Raji (cell line): Measurements from ENCODE around the gene PXDN.

Experiments used
- POLR2A ChIP-seq: IDR thresholded peaks from 2 replicates; pipeline ENCODE4 v1.6.1; 2011; ENCODE audit warnings: low read depth, low read length, control low read depth; ENCODE audit not compliant: insufficient read depth

The PXDN gene

DNA sequence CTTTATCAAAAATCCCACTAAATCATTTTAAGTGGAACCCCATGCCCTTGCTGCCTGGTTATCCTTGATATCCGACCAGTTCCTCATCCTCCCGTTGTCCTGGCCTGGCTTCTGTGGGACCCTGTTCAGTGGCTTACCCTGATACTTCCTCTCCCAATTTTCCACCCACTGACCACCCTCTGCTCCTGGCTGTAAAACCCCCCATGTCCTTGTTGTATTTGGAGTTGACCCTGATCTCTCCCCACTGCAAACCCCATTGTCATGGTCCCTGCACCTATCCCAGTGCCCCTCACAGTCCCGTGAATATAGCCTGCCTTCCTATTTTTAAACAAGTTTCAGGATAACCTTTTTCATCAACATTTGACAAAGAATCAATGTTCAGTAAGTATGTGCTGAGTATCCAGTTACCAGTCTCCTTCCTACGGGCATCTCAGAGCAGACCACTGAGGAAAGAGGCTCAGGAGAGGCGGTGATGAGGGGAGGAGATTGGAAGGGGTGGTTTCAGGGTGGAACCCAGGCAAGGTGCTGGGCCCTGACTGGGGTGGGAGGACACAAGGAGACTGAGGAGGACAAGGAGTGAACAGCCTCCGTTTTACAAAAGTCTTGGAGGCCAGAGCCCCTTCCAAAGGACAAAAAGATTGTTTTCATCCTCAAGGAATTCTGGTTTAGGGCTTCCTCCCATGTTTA lies 131.8 kb downstream of the PXDN start:
- TF ChIP-seq POLR2A: no peak

DNA sequence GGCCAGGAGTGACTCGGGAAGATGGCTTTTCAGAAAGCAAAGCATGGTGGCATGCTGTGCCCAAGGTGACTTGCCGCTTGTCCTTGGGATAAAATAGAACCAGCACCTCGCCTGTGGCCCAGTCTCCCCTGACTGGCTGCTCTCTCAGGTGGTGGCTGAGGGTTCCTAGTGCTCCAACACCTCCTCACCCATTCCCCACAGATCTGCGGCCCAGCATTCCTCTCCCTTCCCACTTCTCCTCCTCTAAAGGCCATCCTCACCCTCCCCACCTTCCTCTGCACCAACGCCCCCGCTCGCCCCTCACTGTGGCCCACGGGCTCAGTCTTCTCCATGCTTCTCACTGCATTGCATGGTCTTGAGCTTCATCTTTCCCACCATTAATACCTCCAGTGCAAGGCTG lies 132.4 kb downstream of the PXDN start:
- no peak for TF ChIP-seq POLR2A

DNA sequence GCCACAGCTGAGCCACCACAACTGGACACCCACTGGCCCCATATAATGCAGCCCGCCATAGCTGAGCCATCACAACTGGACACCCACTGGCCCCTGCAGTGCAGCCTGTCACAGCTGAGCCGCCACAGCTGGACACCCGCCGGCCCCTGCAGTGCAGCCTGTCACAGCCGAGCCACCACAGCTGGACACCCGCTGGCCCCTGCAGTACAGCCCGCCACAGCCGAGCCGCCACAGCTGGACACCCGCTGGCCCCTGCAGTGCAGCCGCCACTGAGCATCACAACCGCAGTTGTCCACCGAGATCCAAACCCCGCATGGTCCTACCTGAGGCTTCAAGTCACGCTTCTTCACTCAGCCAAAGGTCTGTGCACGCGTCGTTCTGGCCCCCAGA lies 134.2 kb downstream of the PXDN start:
- TF ChIP-seq POLR2A: no peak

DNA sequence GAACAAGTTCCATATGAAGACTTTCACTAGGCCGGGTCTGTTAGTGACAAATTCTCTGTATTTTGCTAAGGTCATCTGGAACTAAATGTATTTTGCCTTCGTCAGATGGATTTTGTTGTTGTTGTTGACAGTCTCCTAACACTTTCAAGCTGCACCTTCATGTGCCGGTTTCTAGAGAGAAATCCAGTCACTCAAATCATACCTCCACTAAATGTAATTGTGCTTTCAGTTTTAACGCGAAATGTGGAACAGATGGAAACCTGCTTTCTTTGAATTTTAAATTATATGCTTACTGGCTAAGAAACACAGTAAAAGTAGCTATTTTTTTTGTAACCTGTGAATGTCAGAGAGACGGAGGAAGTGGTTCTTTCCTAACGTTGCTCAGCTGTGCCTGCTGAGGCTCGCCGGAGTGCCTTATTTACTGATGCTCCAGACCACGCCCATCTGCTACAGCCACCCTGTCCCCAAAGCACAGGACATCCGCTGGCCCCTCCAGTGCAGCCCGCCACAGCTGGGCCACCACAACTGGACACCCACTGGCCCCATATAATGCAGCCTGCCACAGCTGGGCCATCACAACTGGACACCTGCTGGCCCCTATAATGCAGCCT lies 134.7 kb downstream of the PXDN start:
- TF ChIP-seq POLR2A: no peak

DNA sequence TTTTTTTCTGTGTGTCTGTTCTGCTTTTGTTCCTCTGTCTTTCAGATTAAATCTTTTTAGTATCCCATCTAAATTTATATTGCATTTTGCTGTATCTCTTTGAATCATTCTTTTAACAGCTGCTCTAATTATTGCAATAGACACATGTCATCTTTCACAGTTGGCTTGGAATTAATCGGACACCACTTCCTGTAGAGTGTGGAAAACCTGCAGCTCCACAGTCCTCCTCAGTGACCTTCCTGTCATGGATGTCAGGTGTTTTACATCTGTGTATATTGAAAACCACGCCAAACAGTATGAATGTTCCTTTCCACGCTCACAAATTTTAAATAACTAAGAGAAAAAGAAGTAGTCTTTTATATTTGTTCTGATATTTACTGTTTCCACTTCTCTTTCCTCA lies 135.3 kb downstream of the PXDN start:
- TF ChIP-seq POLR2A: no peak

DNA sequence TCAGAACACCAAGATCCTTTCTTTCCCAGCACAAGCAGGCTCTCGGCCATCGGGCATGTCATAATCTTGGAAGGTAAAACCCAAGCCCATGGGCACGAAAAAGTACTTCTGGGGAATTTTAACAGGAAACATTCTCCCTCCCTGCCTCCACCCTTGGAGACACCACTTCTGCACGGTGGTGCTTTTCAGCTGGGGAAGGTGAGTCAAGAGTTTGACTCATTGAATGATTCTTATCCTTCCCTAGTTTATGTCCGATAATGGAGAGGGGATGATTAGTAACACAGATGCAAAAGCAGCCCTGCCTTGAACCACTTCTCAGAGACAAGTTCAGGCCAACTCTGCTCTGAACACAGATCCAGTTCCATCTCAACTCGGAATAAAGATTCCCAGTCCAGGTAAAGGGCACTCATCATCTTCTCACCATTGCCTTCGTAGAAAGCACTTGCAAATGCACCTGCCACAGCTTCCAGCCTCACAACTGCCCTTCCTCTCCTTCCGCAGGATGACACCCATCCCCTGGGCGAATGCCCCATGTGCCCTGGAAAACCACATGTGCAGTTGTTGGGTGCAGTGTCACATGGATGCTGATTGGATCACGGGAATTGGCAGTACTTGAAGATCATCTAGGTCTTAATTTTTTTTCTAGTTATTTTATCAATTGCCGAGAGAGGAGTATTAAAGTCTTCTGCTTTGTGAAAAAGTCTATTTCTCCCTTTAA lies 136.2 kb downstream of the PXDN start:
- TF ChIP-seq POLR2A: no peak

DNA sequence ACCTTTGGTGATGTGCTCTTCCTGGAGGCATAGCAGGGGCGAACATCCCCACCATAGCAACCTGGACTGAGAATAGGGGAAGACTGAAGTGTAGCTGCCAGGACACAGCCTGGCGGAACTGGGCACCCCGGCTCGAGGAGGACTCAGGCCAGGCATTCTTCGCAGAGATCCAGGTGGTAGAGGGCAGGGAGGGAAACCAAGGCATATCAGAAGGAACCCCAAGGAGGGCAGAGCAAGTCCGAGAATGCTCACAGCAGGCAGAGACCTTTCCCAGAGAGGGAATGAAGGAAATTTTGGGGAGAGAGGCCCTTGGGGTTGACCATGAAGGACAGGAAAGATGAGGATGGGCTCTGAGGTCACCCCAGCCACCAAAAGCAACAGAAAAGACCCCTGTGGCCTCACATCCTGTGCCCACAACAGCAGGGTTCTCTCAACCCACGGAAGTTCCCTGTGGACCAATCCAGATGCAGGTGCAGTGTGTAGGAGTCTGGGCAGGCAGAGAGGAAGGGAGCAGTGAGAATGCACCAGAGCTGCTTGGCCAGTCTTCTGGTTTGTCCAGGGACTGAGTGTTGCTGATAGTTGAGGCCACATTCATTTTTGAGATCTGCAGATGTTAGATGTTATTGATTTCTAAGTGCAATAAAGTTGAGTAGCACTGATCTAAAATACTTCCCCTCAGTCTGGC lies 136.9 kb downstream of the PXDN start:
- no peak for TF ChIP-seq POLR2A

DNA sequence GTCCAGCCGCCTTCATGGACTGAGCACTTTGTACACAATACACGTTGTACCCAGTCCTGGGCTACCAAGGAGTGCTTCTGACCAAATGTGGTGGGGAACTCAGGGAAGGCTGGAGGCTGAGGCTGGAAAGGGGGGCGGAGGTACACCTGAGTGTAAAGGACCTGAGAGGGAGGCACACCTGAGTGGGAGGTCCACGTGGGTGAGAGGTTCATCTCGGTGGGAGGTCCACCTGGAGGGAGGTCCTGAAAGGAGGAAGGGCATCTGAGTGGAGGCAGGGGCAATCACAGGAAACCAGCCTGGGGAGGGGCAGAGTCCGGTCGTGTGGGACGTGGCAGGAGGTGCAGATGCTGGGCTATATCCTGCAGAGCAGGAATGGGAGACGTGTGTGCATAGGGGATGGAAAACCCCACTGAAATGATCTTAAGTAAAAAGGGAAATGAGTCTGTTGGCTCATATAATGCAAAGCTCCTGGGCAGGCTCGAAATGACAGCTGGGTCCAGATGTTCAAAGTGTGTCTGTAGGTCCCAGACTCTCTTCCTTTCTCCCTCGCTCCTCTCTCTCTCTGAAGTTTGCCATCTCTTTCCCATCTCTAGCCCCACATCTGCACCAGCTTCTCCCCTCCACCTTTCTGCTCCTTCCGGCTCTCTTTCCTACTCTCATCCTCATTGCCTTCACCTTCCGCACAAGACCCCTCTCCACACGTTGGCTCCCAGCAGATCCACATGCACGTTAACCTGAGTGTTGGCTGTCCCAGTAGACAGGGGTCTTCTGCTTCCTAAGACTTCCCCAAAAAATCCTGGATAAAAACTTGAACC lies 137.7 kb downstream of the PXDN start:
- TF ChIP-seq POLR2A: no peak

DNA sequence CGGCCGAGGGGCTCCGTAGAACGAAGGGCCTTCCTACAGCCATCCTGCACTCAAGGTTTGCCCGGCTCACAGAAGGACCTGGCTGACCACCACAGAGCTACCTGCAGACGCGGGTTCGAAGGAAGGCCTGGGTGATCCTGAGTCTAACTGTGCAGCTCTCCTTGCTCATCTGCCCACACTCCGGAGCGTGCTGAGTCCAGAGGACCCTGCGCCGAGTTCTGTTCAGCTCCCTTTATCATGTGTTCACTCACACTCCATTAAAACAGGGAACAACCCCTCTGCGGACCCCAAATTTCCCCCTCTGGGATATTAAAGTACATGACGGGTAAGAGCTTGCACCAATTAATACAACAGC lies 138.3 kb downstream of the PXDN start:
- no peak for TF ChIP-seq POLR2A

DNA sequence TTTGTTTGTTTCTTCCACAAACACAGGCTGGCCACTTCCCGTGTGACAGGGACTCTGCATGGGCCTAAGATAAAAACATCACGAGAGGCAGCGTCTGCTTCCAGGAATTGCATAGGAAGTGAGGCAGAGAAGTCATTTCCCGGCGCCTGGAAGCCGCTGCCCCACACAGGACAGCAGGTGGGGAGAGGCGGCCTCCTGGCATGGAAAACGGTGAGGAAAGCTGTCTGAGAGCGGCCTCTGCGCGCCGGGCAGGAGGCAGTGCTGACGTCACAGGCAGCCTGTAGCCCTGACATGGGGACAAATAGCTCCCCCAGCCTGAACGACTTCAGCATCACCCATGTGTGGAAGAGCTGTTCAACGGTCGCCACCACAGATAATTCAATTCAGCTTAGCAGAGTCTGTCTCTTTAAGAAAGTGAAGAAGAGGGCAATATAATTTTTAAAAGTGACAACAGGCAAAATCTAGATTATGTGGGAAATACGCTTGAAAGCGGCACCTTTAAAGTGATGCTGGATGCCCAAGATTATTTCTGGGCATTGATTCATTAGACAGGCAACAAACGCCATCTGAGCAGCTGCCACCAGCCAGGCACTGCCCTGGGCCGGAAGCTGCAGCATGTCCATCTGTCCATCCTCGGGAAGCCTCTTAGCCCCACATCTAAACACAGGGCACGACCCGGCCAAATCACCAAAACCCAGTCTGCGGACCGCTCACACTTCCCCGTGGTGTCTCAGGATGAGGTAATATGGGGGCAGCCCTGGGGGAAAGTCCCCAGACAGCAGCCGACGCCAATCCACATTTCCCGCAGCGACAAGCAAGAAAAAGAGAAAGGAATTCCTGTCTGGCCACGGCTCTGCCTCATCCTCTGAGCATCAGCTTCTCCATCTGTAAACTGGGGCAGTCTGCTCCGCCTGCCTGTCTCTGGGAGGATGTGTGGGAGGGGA lies 138.9 kb downstream of the PXDN start:
- TF ChIP-seq POLR2A: no peak

DNA sequence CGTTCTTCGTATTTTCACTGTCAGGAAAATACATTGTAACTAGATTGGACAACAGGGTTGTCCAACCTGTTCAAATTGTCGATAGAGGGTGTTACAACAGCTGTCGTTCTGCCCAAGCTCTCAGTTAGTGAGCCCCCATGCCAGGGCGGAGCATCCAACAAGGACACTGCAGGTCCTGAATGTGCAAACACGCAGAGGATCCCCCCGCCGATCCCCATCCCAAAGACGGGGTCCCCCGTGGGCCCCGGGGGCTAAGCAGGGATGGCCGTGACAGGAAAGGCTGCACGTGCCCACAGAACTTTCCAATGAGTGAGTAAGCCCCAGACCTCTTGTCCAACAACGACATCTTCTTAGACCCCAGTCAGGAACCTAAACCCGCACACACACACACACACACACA lies 140.8 kb downstream of the PXDN start:
- TF ChIP-seq POLR2A: no peak

DNA sequence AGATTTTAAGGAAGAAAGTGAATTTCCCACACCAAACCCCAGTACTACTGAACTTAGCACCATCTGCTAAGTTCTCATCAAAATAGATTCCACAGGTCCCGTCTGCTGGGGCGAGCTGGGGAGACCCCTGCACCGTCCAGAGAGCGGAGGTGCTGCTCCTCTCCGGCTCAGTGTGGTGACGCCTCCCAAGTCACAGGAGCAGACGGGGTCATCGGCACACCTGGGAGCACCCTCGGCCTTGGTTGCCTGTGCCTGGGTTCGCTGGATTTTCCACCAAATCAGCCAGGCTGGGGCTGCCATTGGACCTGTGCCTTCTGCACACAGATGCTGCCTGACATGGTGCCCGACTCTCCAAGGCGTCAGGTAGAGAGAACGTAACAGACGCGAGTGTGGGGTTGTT lies 141.3 kb downstream of the PXDN start:
- TF ChIP-seq POLR2A: no peak

DNA sequence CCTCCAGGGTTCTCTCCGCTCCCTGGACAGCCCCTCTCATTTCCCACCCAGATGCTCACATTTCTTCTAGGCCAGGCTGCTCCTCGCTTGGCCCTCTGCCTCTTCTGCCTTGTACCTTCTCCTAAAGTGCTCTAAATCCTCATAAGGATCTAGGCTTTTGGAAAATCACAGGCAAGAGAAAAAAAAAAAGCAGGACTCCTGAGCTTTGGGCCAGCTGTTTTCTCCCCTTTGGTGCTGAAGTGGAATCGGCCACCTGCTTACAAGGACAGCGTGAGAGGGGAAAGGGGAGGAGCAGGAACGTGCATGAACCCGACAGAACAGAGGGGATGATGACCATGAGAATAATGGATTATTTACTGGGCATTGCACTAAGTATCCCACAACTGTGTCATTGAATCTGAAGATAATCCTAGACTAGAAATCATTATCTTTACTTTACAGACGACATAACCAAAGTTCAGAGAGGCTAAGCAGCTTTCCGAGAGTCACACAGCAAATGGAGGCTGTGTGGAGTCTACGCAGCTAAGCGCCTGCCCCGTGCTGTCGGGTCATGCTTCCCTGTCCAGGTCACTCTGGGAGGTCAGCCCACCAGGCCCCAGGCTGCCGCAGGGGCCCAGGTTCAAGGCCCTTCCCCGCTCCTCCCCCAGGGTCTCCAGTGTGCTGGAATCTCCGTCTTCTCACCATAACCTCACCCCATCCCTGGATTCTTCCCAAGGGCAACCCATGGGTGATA lies 141.9 kb downstream of the PXDN start:
- no peak for TF ChIP-seq POLR2A
